A673 (cell line): ENCODE measurements around the gene SOX6. TPM values are rescaled to one million over a fixed set of nuclear protein-coding genes. Genes with fewer than 3 reads are reported as not detected.
A peak's percentile ranks its signal among the peaks of the same experiment; 100 is the strongest.

Source experiments
- BruUV-seq: library from RNA; stranded (reverse); fragments of 400-500 nt; replicated peaks from 2 replicates; lab custom pipeline; 2021; lab: Mats Ljungman, UMichigan
- CTCF ChIA-PET: fragments of 300-600 bp; sonication (Branson Sonifier 250); formaldehyde crosslinking; loops from one replicate; lab custom pipeline; 2022; ENCODE audit warnings: antibody characterized with exemption; lab: Charles Lee
- POLR2A ChIA-PET: fragments of 300-600 bp; sonication (Branson Sonifier 250); formaldehyde crosslinking; loops from one replicate; lab custom pipeline; 2022; ENCODE audit warnings: antibody characterized with exemption; ENCODE audit not compliant: low non-redundant PET; lab: Charles Lee
- DNase-seq: peaks from one replicate; pipeline ENCODE4 v3.0.0-alpha.2; 2015; ENCODE audit warnings: low spot score
- H3K27ac ChIP-seq: fragments of 200-600 bp; sonication (generic); 2 replicates; pipeline ENCODE4 v1.5.1; 2016; ENCODE audit warnings: mixed run types, low read depth, mild to moderate bottlenecking, mixed read lengths, antibody characterized with exemption, low read length; ENCODE audit not compliant: poor library complexity, severe bottlenecking
- H3K27me3 ChIP-seq: fragments of 200-600 bp; sonication (generic); replicated peaks from 2 replicates; pipeline ENCODE4 v1.6.1; 2017; ENCODE audit warnings: mixed run types, low read depth, mild to moderate bottlenecking, mixed read lengths, antibody characterized with exemption, low read length; ENCODE audit not compliant: insufficient read depth, poor library complexity
- H3K36me3 ChIP-seq: fragments of 200-600 bp; sonication (generic); 2 replicates; pipeline ENCODE4 v1.6.1; 2016; ENCODE audit warnings: mixed run types, mild to moderate bottlenecking, mixed read lengths, antibody characterized with exemption, low read length; ENCODE audit not compliant: insufficient read depth, poor library complexity, severe bottlenecking
- H3K4me1 ChIP-seq: fragments of 200-600 bp; sonication (generic); 2 replicates; pipeline ENCODE4 v1.6.1; 2017; ENCODE audit warnings: mixed run types, mild to moderate bottlenecking, mixed read lengths, antibody characterized with exemption, low read length; ENCODE audit not compliant: insufficient read depth, poor library complexity, severe bottlenecking
- H3K4me3 ChIP-seq: fragments of 200-600 bp; sonication (generic); 2 replicates; pipeline ENCODE4 v1.5.1; 2016; ENCODE audit warnings: low read depth, mixed run types, mild to moderate bottlenecking, mixed read lengths, low read length; ENCODE audit not compliant: poor library complexity, severe bottlenecking
- H3K9me3 ChIP-seq: fragments of 200-600 bp; sonication (generic); 2 replicates; pipeline ENCODE4 v1.6.1; 2016; ENCODE audit warnings: mixed run types, low read depth, mild to moderate bottlenecking, mixed read lengths, antibody characterized with exemption, low read length; ENCODE audit not compliant: poor library complexity, severe bottlenecking
- CTCF ChIP-seq: fragments of 300-800, 200-600 bp; sonication (generic); conservative IDR thresholded peaks from 2 replicates; pipeline ENCODE4 v1.5.1; 2017; ENCODE audit warnings: low read depth, mild to moderate bottlenecking, antibody characterized with exemption, low read length, moderate library complexity, mixed read lengths
- EZH2 ChIP-seq: fragments of 200-600 bp; sonication (generic); IDR thresholded peaks from 2 replicates; pipeline ENCODE4 v1.6.1; 2017; ENCODE audit warnings: borderline replicate concordance, low read depth, mild to moderate bottlenecking, mixed read lengths, antibody characterized with exemption, low read length; ENCODE audit not compliant: poor library complexity, severe bottlenecking
- intact Hi-C: fragments of 100-400 bp; cut with micrococcal nuclease; formaldehyde crosslinking; loops from one replicate; pipeline ENCODE4 v1.10.0; 2022; ENCODE audit not compliant: unreplicated experiment
- total RNA-seq: library from RNA; stranded (reverse); gene quantifications from 2 replicates; pipeline ENCODE4 v1.2.3, GENCODE V29; 2021

Gene SOX6
- total RNA-seq, 1 experiment from 2014 or later, result 27.5 TPM

- TF ChIP-seq CTCF (no peak), EZH2 (no peak)
- H3K27ac ChIP-seq, result peak overlapping the region; percentile 68
- no TSS peak for BruUV-seq
- intact Hi-C loops, result loop anchor here (5.0 kb wide), 1 partner anchor 234 kb away; no protein-coding TSS in a partner anchor
- no peak overlapping the region for H3K4me3 ChIP-seq
- CTCF ChIA-PET, result interaction anchor here (0.7 kb wide), 1 partner anchor 238 kb away, joined by 3 read pairs; no protein-coding TSS in a partner anchor
- H3K4me1 ChIP-seq, result peaks cover 34% of the 10 kb centered on the region
- POLR2A ChIA-PET, result no interaction called here
- no peaks in the 10 kb centered on the region for H3K27me3 ChIP-seq
- no peaks in the 10 kb centered on the region for H3K9me3 ChIP-seq
- DNase-seq, result peak; percentile 55
- no peaks in the 10 kb centered on the region for H3K36me3 ChIP-seq
Measured at GRCh38 chr11:16373768-16374167, 17.4 kb upstream of the SOX6 start.

- Histone ChIP-seq H3K9me3 (no peaks in the 10 kb centered on the region), H3K4me1 (peaks cover 34% of the 10 kb centered on the region), H3K36me3 (no peaks in the 10 kb centered on the region), H3K27me3 (no peaks in the 10 kb centered on the region), H3K27ac (peak overlapping the region; percentile 52), H3K4me3 (no peak overlapping the region)
- no peak for DNase-seq
- intact Hi-C loops, result loop anchor here (5.0 kb wide), 1 partner anchor 235 kb away; no protein-coding TSS in a partner anchor
- POLR2A ChIA-PET, result no interaction called here
- BruUV-seq, result no TSS peak
- TF ChIP-seq EZH2, result no peak
- TF ChIP-seq CTCF, result no peak
- CTCF ChIA-PET, result no interaction called here
Measured at GRCh38 chr11:16372355-16372754, 16.0 kb upstream of the SOX6 start.

- no peak for DNase-seq
- CTCF ChIA-PET, result no interaction called here
- intact Hi-C loops, result no loop called here
- no peak for TF ChIP-seq CTCF
- TF ChIP-seq EZH2, result no peak
- H3K36me3 ChIP-seq, result no peaks in the 10 kb centered on the region
- no TSS peak for BruUV-seq
- no peaks in the 10 kb centered on the region for H3K9me3 ChIP-seq
- peaks cover 24% of the 10 kb centered on the region for H3K4me1 ChIP-seq
- no peaks in the 10 kb centered on the region for H3K27me3 ChIP-seq
- no peak overlapping the region for H3K27ac ChIP-seq
- POLR2A ChIA-PET, result no interaction called here
- H3K4me3 ChIP-seq, result no peak overlapping the region
Measured at GRCh38 chr11:16367252-16367651, 10.9 kb upstream of the SOX6 start.
